Pancreas (tissue), 10 donors: ENCODE measurements around the gene ZNF154. TPM values are rescaled to one million over a fixed set of nuclear protein-coding genes. Genes with fewer than 3 reads are reported as not detected.

ENCODE experiments used
- ATAC-seq, 4 donors: fragments of 200-7000 bp; cut with Tn5 transposase; one replicate each; pipeline versions ENCODE4 v1.8.0 to v1.9.1; 2020; ENCODE audit warnings: mild to moderate bottlenecking in 4 of 4, moderate library complexity in 4 of 4
- DNase-seq, 6 donors: peaks; one replicate each; pipeline ENCODE4 v3.0.0-alpha.2; 2020
- FAIRE-seq: peaks from 2 replicates; lab custom pipeline; 2012; peaks lifted over from hg19 to GRCh38; lab: Jason Lieb, UNC
- H3K27ac ChIP-seq, 4 donors: fragments of 200-600 bp; sonication (generic); 1 replicate in 3 of 4; 2 replicates in 1 of 4; pipeline versions ENCODE4 v1.5.0 to v1.8.0; 2020
- H3K27me3 ChIP-seq, 4 donors: fragments of 200-600 bp; one replicate each; pipeline ENCODE4 v1.8.0; 2021
- H3K36me3 ChIP-seq, 3 donors: fragments of 200-600 bp; sonication (generic) in 1 of 3; one replicate each; pipeline versions ENCODE4 v1.5.0 to v1.8.0; 2020 to 2021
- H3K4me1 ChIP-seq, 3 donors: fragments of 200-600 bp; one replicate each; pipeline ENCODE4 v1.8.0; 2021
- H3K4me3 ChIP-seq, 4 donors: fragments of 200-600 bp; sonication (generic) in 2 of 4; one replicate each; pipeline versions ENCODE4 v1.5.0 to v1.8.0; 2020 to 2021
- H3K9me3 ChIP-seq, 4 donors: fragments of 200-600 bp; one replicate each; pipeline ENCODE4 v1.8.0; 2021
- CTCF ChIP-seq, 4 donors: fragments of 200-600 bp; sonication (generic) in 3 of 4; IDR thresholded peaks; one replicate each; pipeline versions ENCODE4 v1.5.0 to v1.8.0; 2021; ENCODE audit warnings: antibody characterized with exemption in 4 of 4
- WGBS, 2 donors: extraction: QIAGEN DNeasy Blood & Tissue Kit; methylation state at CpG; one replicate each; pipeline ENCODE4 v1.1.7; 2013; 5-methylcytosine and 5-hydroxymethylcytosine counted together
- intact Hi-C, 3 donors: fragments of 100-400 bp; cut with DNase I; formaldehyde crosslinking; loops; one replicate each; pipeline versions ENCODE4 v1.11.1 to v1.14.2; 2022
- polyA plus RNA-seq, 2 donors: library from polyadenylated mRNA; stranded (reverse); fragments of 200-250 nt; gene quantifications; one replicate each; pipeline ENCODE4 v1.2.3, GENCODE V29; 2013
- total RNA-seq, 6 donors: library from RNA; stranded (reverse); fragmentation: NEBNext Ultra II Directional in 4 of 6; extraction: Animal tissue kit (Norgen Biotek cat#: 25700) in 4 of 6; gene quantifications; one replicate each; pipeline versions ENCODE4 v1.2.1 to v1.2.4, GENCODE V29; 2021 to 2023
- donor health status: healthy with polysubstance abuse.
- donor health status: DM: no; HTN: no; CAD: no; lungs with moderate emphysema.
- donor health status: DM: no; HTN: no; CAD: no.
- donor health status: control.
- donor health status: control.
- donor health status: Bipolar disorder and iron deficiency.
- donor health status: DM: yes; HTN: yes; CAD: no.
- donor health status: DM: no; HTN: no; CAD: no.
- donor health status: DM: no; HTN: no; CAD: no.
- donor health status: DM: yes; HTN: yes; CAD: no.

ZNF154 gene
- 1 to 10 TPM; 1.5 to 4.6 (median 2.3) TPM for total RNA-seq
- 1 to 10 TPM; 3.1 to 3.4 TPM for polyA plus RNA-seq

- H3K4me1 ChIP-seq, result no peaks in the 10 kb centered on the region
- peak; percentile 75 to 92 (median 88) for ATAC-seq
- peak within 1 kb of the TSS; percentile 10 to 46 (median 27) for H3K4me3 ChIP-seq
- FAIRE-seq, result no peak
- peak within 1 kb of the TSS; percentile 39 to 74 (median 65) for H3K27ac ChIP-seq
- WGBS, 2 donors, result 2 to 3% methylated on average over 47 to 53 of the region's 53 CpGs
- no peaks in the 10 kb centered on the region for H3K27me3 ChIP-seq
- no peaks in the 10 kb centered on the region for H3K36me3 ChIP-seq
- intact Hi-C loops, result no loop called here
- no peaks in the 10 kb centered on the region for H3K9me3 ChIP-seq
- DNase-seq, result peak; percentile 18 to 56 (median 30)
- TF ChIP-seq CTCF (IDR thresholded peaks at IDR 0.05), result no peak
Observed at GRCh38 chr19:57708641-57709361, at the start of gene ZNF154. ZNF154 (minus strand) TSS chr19:57709204; CDS start chr19:57708971, 233 bp downstream.

DNA sequence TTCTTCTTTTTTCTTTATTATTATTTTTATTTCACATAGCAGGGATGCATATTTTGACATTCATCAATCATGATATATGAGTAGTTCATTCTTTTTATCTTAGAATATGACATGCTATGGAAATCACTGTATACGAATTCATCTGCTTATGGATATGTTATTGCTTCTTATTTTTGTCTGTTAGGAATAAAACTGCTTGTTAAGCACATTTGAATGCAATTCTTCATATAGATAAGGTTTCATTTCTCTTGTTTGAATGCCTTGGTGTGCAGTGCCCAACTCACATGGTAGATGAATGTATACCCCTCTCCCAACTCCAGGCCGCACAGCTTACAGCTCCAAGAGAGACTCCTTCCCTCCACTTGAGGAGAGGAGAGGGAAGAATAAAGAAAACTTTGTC lies 48.9 kb upstream of the ZNF154 start:
- no peak for FAIRE-seq
- Histone ChIP-seq H3K27me3 (no peaks in the 10 kb centered on the region), H3K36me3 (peaks cover 9 to 62% (median 26%) of the 10 kb centered on the region in 3 donors), H3K9me3 (peaks cover 0 to 8% (median 0%) of the 10 kb centered on the region in 4 donors), H3K27ac (no peak overlapping the region), H3K4me1 (no peaks in the 10 kb centered on the region), H3K4me3 (no peak overlapping the region)
- DNase-seq, result no peak
- intact Hi-C loops, result no loop called here
- no peak for TF ChIP-seq CTCF (IDR thresholded peaks at IDR 0.05)
- 89 to 98% methylated on average over 2 of the region's 2 CpGs for WGBS, 2 donors
- no peak for ATAC-seq

GRCh38 chr19:57755031-57755430 lies 46.0 kb upstream of the ZNF154 start:
- ATAC-seq, result no peak
- no peak for DNase-seq
- Histone ChIP-seq H3K27me3 (no peaks in the 10 kb centered on the region), H3K36me3 (peaks cover 17 to 76% (median 37%) of the 10 kb centered on the region in 3 donors), H3K4me1 (no peaks in the 10 kb centered on the region), H3K9me3 (peaks cover 0 to 8% (median 0%) of the 10 kb centered on the region in 4 donors), H3K4me3 (no peak overlapping the region), H3K27ac (no peak overlapping the region)
- TF ChIP-seq CTCF (IDR thresholded peaks at IDR 0.05), result no peak
- WGBS, 2 donors, result 91 to 99% methylated on average over 4 of the region's 4 CpGs
- no peak for FAIRE-seq
- intact Hi-C loops, result no loop called here

DNA sequence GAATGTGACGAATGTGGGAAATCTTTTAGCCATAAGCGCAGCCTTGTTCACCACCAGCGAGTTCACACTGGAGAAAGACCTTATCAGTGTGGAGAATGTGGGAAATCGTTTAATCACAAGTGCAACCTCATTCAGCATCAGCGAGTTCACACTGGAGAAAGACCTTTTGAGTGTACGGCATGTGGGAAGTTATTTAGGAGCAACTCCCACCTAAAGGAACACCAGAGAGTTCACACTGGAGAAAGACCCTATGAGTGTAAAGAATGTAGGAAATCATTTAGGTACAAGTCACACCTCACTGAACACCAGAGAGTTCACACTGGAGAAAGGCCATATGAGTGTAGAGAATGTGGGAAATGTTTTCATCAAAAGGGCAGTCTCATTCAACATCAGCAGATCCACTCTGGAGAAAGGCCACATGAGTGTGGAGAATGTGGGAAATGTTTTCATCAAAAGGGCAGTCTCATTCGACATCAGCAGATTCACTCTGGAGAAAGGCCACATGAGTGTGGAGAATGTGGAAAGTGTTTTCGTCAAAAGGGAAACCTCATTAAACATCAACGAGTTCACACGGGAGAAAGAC lies 45.2 kb upstream of the ZNF154 start:
- WGBS, 2 donors, result 97 to 98% methylated on average over 10 of the region's 10 CpGs
- intact Hi-C loops, result no loop called here
- DNase-seq (no peak), ATAC-seq (no peak), FAIRE-seq (no peak)
- Histone ChIP-seq H3K27ac (no peak overlapping the region), H3K36me3 (peaks cover 17 to 69% (median 29%) of the 10 kb centered on the region in 3 donors), H3K4me1 (no peaks in the 10 kb centered on the region), H3K4me3 (no peak overlapping the region), H3K27me3 (no peaks in the 10 kb centered on the region), H3K9me3 (peaks cover 0 to 8% (median 0%) of the 10 kb centered on the region in 4 donors)
- no peak for TF ChIP-seq CTCF (IDR thresholded peaks at IDR 0.05)
